ENCODE measurements around the gene OR5M10. TPM values are rescaled to one million over a fixed set of nuclear protein-coding genes. Genes with fewer than 3 reads are reported as not detected.

OR5M10 gene
- total RNA-seq, result not detected in 2 replicates

GRCh38 chr11:56577621-56578020, at the start of gene OR5M10:
TSS of gene OR5M10 (minus strand) at chr11:56577721. CDS start at chr11:56577721, 0 bp downstream.

GRCh38 chr11:56543157-56543556, 34.4 kb downstream of the OR5M10 start, which contains the start of gene OR5M11:
TSS of gene OR5M11 (minus strand) at chr11:56543257. CDS start at chr11:56543257, 0 bp downstream.

Other genes starting within 250 kb of the OR5M10 start
- not detected in 2 replicates for gene OR8K1, start 231.7 kb downstream of the OR5M10 start, total RNA-seq
- gene OR8J1, start 223.4 kb downstream of the OR5M10 start, total RNA-seq, result not detected in 2 replicates
- gene OR8U1, start 202.1 kb downstream of the OR5M10 start, total RNA-seq, result not detected in 2 replicates
- not detected in 2 replicates for gene OR5AL1, start 165.0 kb downstream of the OR5M10 start, total RNA-seq
- not detected in 2 replicates for gene OR5M3, start 104.4 kb downstream of the OR5M10 start, total RNA-seq
- gene OR5M8, start 86.4 kb downstream of the OR5M10 start, total RNA-seq, result not detected in 2 replicates
- gene OR5M11, start 34.5 kb downstream of the OR5M10 start, total RNA-seq, result not detected in 2 replicates
- not detected in 2 replicates for gene OR5M1, start 37.2 kb upstream of the OR5M10 start, total RNA-seq
- not detected in 2 replicates for gene OR5AP2, start 64.7 kb upstream of the OR5M10 start, total RNA-seq
- not detected in 2 replicates for gene OR5AR1, start 86.0 kb upstream of the OR5M10 start, total RNA-seq
- gene OR9G1, start 121.4 kb upstream of the OR5M10 start, total RNA-seq, result not detected in 2 replicates
- not detected in 2 replicates for gene OR9G4, start 171.0 kb upstream of the OR5M10 start, total RNA-seq

All from mammary microvascular endothelial cell (primary cell).